Ishikawa (cell line): ENCODE measurements around the gene SLC25A11.

Source experiments
- CEBPB ChIP-seq: IDR thresholded peaks from 2 replicates; pipeline ENCODE4 v1.6.1; 2012
- CREB1 ChIP-seq: IDR thresholded peaks from 2 replicates; pipeline ENCODE4 v1.6.1; 2012; ENCODE audit warnings: low read depth
- EGR1 ChIP-seq: IDR thresholded peaks from 2 replicates; pipeline ENCODE4 v1.6.1; 2012
- EP300 ChIP-seq: IDR thresholded peaks from 2 replicates; pipeline ENCODE4 v1.6.1; 2012; ENCODE audit warnings: borderline replicate concordance
- FOXM1 ChIP-seq: IDR thresholded peaks from 2 replicates; pipeline ENCODE4 v1.6.1; 2012; ENCODE audit warnings: low read depth, borderline replicate concordance
- MAX ChIP-seq: IDR thresholded peaks from 2 replicates; pipeline ENCODE4 v1.6.1; 2012
- NFIC ChIP-seq: IDR thresholded peaks from 2 replicates; pipeline ENCODE4 v1.6.1; 2012
- RAD21 ChIP-seq: IDR thresholded peaks from 2 replicates; pipeline ENCODE4 v1.6.1; 2012; ENCODE audit warnings: low read depth
- REST ChIP-seq: IDR thresholded peaks from 2 replicates; pipeline ENCODE4 v1.6.1; 2012; ENCODE audit warnings: low read depth, mild to moderate bottlenecking
- TAF1 ChIP-seq: IDR thresholded peaks from 2 replicates; pipeline ENCODE4 v1.6.1; 2012; ENCODE audit warnings: low read depth, mild to moderate bottlenecking
- TCF12 ChIP-seq: IDR thresholded peaks from 2 replicates; pipeline ENCODE4 v1.6.1; 2012; ENCODE audit warnings: low read depth
- TEAD4 ChIP-seq: IDR thresholded peaks from 2 replicates; pipeline ENCODE4 v1.6.1; 2012
- USF1 ChIP-seq: IDR thresholded peaks from 2 replicates; pipeline ENCODE4 v1.6.1; 2012
- YY1 ChIP-seq: IDR thresholded peaks from 2 replicates; pipeline ENCODE4 v1.6.1; 2012; ENCODE audit warnings: low read depth
- ZBTB7A ChIP-seq: IDR thresholded peaks from 2 replicates; pipeline ENCODE4 v1.6.1; 2012; ENCODE audit warnings: low read depth

The SLC25A11 gene

GRCh38 chr17:4948931-4949320 lies 9.1 kb upstream of the SLC25A11 start:
- TF ChIP-seq TEAD4 (no peak), NFIC (no peak), REST (no peak), MAX (no peak; the same call in 1 of the 2 replicates), YY1 (peak; percentile 14; the same call in 1 of the 2 replicates), TCF12 (no peak), EGR1 (peak; percentile 13; the same call in 1 of the 2 replicates), CREB1 (no peak), RAD21 (no peak)

DNA sequence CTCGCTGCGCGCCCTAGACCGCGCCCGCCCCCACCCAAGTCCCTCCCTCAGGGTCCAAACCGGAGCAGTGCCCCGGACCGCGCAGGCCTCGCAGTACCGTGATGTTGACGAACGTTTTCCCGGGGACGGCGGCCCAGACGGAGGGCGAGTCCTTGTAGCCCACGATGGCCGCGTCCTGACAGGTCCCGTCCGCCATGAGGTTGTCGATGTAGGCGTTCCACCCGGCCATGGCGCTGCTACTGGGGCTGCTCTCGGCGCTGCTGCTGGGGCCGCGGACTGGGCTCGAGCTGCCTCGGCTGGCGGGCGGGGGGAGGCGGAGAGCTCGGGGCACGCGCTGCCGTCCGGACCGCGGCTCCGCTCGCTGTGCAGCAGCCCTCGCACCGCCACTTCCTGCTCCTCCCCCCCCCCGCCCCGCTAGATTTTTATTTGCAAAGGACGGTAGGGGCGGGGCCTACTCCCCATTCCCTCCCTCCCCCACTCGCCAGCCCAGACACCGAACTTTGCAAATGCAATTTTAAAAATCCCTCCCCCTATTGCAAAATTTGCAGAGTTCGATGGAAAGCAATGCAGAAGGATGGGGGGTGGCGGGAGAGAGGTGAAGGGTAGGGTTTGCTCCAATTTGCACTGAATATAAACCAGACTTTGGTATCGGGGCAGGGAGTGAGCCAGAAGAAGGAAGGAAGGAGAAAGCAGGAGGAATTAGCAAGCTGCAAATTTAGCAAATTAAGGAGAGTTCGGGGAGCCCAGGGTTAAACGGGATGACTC lies 8.5 kb upstream of the SLC25A11 start, which contains the start of gene PFN1:
Gene PFN1, minus strand, starts transcription at position 365 of the 765 bp plus-strand sequence. Its CDS starts 136 bp downstream, at position 229.
- peak; percentile 47 for TF ChIP-seq TCF12
- no peak for TF ChIP-seq USF1
- TF ChIP-seq TAF1 = peak; percentile 79
- no peak for TF ChIP-seq EGR1
- peak; percentile 97 for TF ChIP-seq CEBPB
- 0 out of 2 replicates have a peak, but pooled peaks have one; percentile 19 for TF ChIP-seq EP300
- peak; percentile 5; the same call in 1 of the 2 replicates for TF ChIP-seq NFIC
- TF ChIP-seq MAX = peak; percentile 66
- peak; percentile 65 for TF ChIP-seq YY1
- no peak for TF ChIP-seq FOXM1

DNA sequence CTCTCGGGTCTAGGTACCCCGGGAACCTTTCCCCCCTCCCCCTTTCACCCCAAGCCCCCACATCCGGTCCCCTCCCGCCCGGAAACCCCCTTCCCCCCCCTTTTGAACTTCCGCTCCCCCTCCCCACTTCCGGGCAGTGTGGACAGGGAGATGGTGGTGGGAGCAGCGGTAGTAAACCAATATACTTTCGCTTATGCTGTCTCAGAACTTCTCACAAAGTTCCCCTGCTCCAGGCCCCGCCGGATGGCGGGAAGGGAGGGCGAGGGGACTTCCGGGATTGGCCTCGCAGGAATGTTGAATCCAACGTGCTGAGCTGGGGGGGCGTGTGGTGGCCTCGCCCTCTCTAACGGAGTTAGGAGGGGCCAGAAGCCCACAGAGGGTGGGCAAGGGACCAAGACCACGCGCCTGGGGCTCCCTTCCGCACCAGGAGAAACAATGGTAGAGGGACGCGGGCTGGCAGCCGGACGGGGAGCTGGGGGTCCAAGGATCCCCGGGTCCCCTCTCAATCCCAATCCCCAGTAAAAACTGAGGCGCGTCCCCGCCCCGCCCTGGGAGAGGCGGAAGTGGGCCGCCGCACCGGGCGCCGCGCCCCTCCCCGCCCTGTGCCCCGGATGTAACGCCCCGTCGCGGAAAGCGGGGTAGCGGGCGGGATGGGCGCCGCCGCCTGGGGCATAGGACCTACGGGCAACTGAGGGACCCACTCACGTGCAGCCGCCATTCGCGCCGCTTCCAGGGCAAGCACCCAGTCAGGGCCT lies 7.7 kb upstream of the SLC25A11 start:
- TF ChIP-seq TEAD4 (peak; percentile 40; the same call in 1 of the 2 replicates), MAX (peak; percentile 90), RAD21 (no peak), CREB1 (no peak)

DNA sequence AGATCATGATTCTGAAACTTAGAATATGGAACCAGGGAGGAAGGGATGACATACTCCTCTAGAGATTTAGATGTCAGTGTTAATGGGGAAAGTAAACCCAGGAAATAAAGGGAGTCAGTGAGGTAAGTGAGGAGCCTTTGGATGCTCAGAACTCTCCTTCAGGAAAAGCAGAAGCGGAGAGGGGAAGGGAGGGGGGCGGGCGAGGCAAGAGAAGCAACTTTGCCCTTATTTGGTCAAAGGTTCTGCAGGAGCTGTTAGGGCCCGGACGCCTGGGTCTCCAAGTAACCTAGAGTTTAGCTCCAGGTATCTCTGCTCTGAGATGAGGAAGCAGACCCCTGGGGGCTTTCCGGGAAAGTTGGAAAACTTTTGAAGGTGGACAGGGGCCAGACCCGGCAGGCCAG lies 7.2 kb upstream of the SLC25A11 start:
- TF ChIP-seq CREB1 = no peak
- TF ChIP-seq ZBTB7A = no peak
- TF ChIP-seq CEBPB = no peak
- no peak for TF ChIP-seq TCF12
- no peak for TF ChIP-seq MAX
- no peak for TF ChIP-seq USF1

- no peak for TF ChIP-seq TAF1
- no peak for TF ChIP-seq USF1
- no peak for TF ChIP-seq RAD21
- no peak for TF ChIP-seq NFIC
- no peak for TF ChIP-seq TEAD4
- TF ChIP-seq TCF12 = no peak
- no peak for TF ChIP-seq EGR1
- TF ChIP-seq MAX = no peak
- no peak for TF ChIP-seq EP300
- no peak for TF ChIP-seq CEBPB
- TF ChIP-seq CREB1 = no peak
- TF ChIP-seq FOXM1 = no peak
- no peak for TF ChIP-seq REST
- TF ChIP-seq ZBTB7A = no peak
- TF ChIP-seq YY1 = no peak
Measured at GRCh38 chr17:4946312-4946976, 6.6 kb upstream of the SLC25A11 start.
